ENCODE measurements around the gene ASB2. TPM values are rescaled to one million over a fixed set of nuclear protein-coding genes. Genes with fewer than 3 reads are reported as not detected.
A peak's percentile ranks its signal among the peaks of the same experiment; 100 is the strongest.

The ASB2 gene
- total and polyA plus RNA-seq, 2 of the 13 experiments (the other 11 are each of a cell fraction or from before 2014, with no cell fraction given), result 0.82 to 4.1 TPM

- peak; percentile 57 for TF ChIP-seq ZBTB40 (IDR thresholded peaks at IDR 0.05)
- TF ChIP-seq ZBTB40 (CRISPR knock-in tag; IDR thresholded peaks at IDR 0.05), result peak; percentile 98
Observed at GRCh38 chr14:93915800-93916199, 60.6 kb downstream of the ASB2 start (continued).

- Histone ChIP-seq H3K4me1 (ENCODE audit: insufficient read depth, low read length) (peaks cover 55% of the 10 kb centered on the region), H3K9ac (ENCODE audit: insufficient read depth, low read depth, low read length) (peak overlapping the region; percentile 34), H3K4me2 (ENCODE audit: low read depth, low read length) (peak overlapping the region; percentile 64), H3K27ac (ENCODE audit: extremely low read length, insufficient read depth, low read length) (peak overlapping the region; percentile 24), H3K79me2 (ENCODE audit: insufficient read depth, low read length) (no peaks in the 10 kb centered on the region), H3K4me3 (replicated peaks in 1 of 3; ENCODE audit: insufficient read depth in 1 of 3, low read depth in 2 of 3, low read length in 3 of 3) (peak overlapping the region in 2 of 3 experiments; percentile 8 to 26; a peak in 2 of 6 replicates), H4K20me1 (ENCODE audit: insufficient read depth, low read length) (no peaks in the 10 kb centered on the region), H3K9me3 (ENCODE audit: low read length) (no peaks in the 10 kb centered on the region), H3K36me3 (replicated peaks in 1 of 2; ENCODE audit: control insufficient read depth in 1 of 2, insufficient read depth in 2 of 2, low read length in 2 of 2) (no peaks in the 10 kb centered on the region), H2AFZ (ENCODE audit: low read length) (peak overlapping the region; percentile 35), H3K27me3 (ENCODE audit: control insufficient read depth in 1 of 2, insufficient read depth in 2 of 2, low read length in 2 of 2) (no peaks in the 10 kb centered on the region; a peak in 1 of 5 replicates)
- ChIA-PET POLR2A (interaction anchor here (0.6 to 1.6 kb wide), 2 partner anchors 12 to 28 kb away, joined by 4 read pairs; no protein-coding TSS in a partner anchor), CTCF (ENCODE audit: low intra/inter-chr PET ratio, low total read pairs) (no interaction called here)
- intact Hi-C loops (cut with micrococcal nuclease; ENCODE audit: unreplicated experiment), result no loop called here
- ATAC-seq (peak; percentile 88), FAIRE-seq (no peak), DNase-seq (ENCODE audit: low spot score) (no peak)
- in situ Hi-C loops (cut with HindIII; ENCODE audit: extremely low pct_ligation_motif_present, low pct_unique_long_range_greater_than_20kb), result no loop called here
- BruUV-seq (replicated peaks), result no TSS peak
- WGBS (ENCODE audit: low lambda C conversion rate), result 44% methylated on average over 12 of the region's 14 CpGs
- TF ChIP-seq LCORL (IDR thresholded peaks at IDR 0.05), result no peak
- 0 out of 2 replicates have a peak, but pooled peaks have one; percentile 31 for TF ChIP-seq LCORL (CRISPR knock-in tag; IDR thresholded peaks at IDR 0.05)
- TF ChIP-seq ZNF629 (CRISPR knock-in tag; conservative IDR thresholded peaks at IDR 0.05), result 0 out of 2 replicates have a peak, but pooled peaks have one; percentile 2
- TF ChIP-seq ZNF136 (CRISPR knock-in tag; IDR thresholded peaks at IDR 0.05; ENCODE audit: low read depth), result 0 out of 2 replicates have a peak, but pooled peaks have one; percentile 35
- TF ChIP-seq ZNF34 (CRISPR knock-in tag; IDR thresholded peaks at IDR 0.05; ENCODE audit: borderline replicate concordance), result no peak
- TF ChIP-seq ZNF841 (CRISPR knock-in tag; IDR thresholded peaks at IDR 0.05; ENCODE audit: borderline replicate concordance), result no peak
- TF ChIP-seq ZSCAN25 (CRISPR knock-in tag; IDR thresholded peaks at IDR 0.05), result peak; percentile 61
- TF ChIP-seq TBX2 (CRISPR knock-in tag; IDR thresholded peaks at IDR 0.05; ENCODE audit: borderline replicate concordance), result 0 out of 2 replicates have a peak, but pooled peaks have one; percentile 23
Observed at GRCh38 chr14:93915070-93915705, 61.2 kb downstream of the ASB2 start.
